NCI-H2196 treated with DMSO at 0.1 percent for 48 hours (cell line): ENCODE measurements around the gene PTRH2.

Source experiments
- DNase-seq: peaks from one replicate; lab custom pipeline; 2025; ENCODE audit not compliant: unreplicated experiment; lab: John Stamatoyannopoulos, UW

PTRH2 gene

DNA sequence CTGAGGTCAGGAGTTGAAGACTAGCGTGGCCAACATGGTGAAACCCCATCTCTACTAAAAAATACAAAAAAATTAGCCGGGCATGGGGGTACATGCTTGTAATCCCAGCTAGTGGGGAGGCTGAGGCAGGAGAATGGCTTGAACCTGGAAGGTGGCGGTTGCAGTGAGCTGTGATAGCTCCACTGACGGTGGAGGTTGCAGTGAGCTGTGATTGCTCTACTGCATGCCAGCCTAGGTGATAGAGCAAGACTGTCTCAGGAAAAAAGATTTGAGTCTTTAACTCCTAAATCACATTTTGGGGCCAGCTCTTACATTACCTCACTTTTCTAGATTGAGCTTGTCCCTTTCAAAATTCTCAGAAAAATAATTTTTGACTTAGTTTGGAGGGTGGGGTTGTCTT, 15.4 kb upstream of the PTRH2 start:
- no peak for DNase-seq

DNA sequence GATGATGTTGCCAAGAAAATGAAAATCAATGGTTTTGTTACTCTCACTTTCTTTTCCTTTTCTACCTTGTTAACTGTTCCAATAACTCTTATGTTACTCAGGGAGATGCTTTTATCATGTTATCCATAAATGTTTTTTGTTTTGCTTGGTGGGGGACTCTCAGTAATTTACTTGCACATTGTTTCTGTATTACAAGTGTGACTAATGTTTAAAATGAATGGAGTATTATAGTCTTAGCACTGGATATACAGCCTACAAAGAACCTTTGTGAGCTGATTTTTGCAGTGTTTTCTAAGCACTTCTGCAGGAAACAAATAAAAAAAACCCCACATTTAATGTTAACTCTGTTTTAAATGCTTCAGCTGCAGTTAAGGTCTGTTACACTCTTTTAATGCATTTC, 12.3 kb upstream of the PTRH2 start:
- no peak for DNase-seq

DNA sequence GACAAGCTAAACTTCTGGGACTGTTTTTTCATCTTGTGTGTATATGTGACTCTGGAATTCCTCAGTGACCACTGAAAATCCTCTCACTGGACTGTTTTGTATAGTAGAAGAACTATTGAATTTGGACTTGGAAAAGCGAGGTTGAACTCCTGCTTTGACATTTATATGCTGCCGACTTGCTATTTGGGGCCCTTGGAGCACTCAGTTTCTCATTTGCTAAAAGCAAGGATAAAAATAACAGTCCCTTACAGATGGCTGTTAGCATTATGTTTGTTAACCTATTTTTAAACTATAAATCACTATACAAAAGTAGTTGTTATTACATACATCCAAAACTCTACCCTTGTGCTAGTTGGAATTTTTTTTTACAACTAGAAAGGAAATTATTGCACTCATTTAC, 9.2 kb upstream of the PTRH2 start:
- DNase-seq, result no peak

DNA sequence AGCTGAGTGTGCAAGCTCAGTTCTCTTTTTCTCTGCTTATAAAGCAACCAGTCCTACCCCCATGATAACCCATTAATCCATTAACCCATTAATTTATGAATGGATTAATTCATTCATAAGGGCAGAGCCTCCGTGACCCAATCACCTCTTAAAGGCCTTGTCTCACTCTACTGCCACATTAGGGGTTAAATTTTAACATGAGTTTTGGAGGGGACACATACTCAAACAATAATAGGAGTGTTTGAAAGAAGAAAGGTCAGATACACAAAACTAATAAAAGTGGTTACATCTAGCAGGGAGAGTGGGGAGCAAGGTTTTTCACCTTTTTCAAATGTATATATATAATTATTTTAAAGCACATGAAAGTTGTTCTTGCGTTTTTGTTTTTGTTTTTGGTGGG, 7.0 kb upstream of the PTRH2 start:
- no peak for DNase-seq

DNA sequence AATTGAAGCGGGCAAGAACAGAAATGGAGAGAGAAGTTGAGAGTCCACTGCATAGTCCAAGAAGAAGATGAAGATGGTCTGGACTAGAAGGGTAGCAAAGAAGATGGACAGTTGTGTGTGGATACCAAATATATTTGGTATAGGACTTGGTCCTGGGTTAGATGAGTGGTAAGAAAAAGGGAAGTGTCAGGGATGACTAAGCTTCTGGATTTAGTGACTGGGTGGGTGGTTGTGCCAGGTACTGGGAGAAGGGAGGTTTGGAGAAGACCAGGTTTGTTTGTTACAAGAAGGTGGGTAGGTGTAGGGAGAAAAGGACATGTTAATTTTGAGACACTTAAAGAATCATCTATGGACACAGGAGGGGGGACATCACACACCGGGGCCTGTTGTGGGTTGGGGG, 5.6 kb upstream of the PTRH2 start:
- no peak for DNase-seq

DNA sequence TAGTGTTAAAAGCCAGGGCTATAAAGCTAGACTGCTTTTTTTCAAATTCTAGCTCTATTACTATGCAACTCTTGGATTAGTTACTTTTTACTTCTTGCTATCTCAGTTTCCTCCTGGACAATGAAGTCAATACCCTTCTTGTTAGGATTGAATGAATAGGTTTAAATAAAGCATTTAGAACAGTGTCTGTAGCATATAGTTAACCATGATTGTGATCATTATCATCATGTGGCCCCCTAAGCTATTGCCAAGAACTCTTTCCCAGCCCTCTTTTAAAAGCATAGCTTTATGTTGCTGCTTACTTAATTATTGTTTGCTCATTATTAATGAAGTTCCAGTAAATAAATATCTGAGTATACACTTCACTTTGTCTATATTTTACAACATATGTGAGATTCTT, 4.7 kb upstream of the PTRH2 start:
- no peak for DNase-seq

DNA sequence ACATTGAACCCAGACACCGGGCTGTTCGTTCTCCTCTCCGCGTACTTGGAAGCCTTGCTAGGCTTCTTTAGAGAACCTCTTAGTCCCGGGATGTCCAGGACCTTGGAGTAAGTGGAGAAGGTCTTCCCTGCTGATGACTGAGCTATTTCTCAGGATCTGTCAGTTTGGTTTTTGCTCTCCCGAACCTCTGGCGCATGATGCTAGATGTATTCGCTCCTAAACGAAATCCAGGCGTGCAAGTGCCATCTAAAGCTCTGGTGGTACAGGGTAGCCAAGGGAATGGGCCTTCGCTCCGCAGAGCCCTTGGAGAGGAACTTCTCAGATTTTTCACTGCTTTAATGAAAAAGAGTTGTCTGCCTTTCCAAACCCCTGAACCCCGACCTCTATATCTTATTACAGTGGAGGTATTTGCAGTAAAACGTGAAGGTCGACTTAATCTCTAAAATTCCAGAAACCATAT, 771 bp upstream of the PTRH2 start:
- no peak for DNase-seq

DNA sequence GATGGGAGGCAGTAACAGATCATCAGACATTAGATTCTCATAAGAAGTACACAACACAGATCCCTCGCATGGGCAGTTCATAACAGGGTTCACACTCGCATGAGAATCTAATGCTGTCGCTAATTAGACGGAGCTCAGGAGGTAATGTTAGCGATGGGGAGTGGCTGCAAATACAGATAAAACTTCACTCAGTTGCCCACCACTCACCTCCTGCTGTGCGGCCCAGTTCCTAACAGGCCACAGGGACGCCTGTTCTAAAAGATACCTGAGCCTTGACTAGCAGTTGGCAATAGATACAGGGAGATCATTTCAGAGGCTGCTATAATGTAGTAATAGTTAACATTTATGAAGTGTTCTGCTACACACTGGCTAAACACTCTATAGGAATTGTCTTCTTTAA, 4.9 kb downstream of the PTRH2 start:
- no peak for DNase-seq

DNA sequence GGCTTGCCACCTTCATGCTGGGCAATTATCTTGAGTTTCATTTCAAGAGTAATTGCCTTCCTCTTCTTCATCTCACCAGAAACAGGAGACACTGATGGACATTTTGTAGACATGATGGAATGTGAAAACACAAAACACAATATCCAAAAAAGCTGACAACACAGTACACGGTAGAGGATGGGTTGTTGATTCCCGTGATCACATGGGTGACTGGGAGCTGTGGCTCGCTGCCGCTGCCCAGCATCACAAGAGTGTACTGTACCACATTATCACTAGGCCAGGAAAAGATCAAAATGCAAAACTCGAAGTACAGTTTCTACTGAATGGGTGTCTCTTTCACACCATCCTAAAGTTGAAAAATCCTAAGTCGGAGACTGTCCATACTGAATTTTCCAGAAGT, 7.4 kb downstream of the PTRH2 start:
- DNase-seq, result no peak

DNA sequence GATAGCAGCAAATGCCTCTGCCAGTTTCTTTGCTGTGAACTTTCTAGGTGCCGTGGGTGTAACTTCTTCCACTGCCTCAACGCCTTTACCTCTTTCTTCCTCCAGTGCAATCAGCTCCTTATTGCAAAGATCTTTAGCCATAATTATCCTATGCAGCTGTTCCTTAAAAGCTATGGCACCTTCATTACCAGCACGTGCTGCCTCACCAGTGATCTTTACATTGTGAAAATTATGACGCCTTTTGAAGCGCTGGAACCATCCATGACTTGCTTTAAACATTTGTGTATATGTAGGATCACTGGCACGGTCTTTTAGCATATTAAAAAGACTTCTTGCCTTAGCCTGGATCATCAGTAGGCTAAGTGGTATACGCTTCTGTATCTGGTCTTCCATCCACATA, 8.0 kb downstream of the PTRH2 start:
- DNase-seq, result no peak

DNA sequence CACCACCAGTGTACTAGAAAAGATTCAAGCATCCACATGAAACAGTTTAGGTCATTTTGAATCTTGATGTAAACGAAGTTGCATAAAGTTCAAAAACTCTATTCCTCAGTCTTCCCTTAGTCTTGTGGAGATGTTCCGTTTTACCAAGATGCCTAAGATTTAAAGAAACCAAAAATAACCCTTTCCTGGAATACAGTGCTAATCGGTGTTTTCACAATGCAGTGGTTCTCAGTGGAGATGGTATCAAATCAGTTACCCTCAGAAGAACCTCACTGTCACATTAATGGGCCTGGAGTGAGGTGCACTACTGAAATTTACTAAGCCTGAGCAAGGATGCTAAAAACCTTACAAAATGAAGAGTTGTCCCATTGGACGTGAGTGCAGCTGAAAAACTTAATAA, 9.1 kb downstream of the PTRH2 start:
- DNase-seq, result no peak

DNA sequence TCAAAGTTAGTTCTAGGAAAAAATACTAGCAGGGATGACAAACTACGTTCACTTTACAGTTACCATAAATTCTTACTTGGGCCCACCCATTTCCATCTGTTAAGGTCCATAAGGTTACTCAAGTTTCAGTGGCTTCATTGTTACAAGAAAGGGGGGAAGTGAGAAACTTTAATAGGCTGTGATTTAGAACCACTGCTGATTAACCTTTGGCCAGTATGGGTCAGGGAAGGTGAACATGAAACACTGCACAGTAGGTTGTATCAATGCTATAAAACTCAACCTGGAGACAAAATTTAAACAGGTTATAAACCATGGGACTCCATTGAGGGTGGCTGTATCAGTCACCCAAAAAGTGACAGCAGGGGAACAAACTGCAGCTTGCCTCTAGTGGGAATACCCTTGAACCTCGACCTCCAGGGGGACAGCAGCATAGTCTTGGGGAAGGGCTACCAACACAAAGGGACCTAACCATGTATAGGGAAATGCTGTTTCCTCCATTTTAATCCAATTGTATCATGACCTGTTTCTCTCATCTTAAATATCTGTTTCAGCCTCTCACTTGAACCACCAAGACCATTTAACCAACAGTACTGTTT, 10.4 kb downstream of the PTRH2 start:
- no peak for DNase-seq

DNA sequence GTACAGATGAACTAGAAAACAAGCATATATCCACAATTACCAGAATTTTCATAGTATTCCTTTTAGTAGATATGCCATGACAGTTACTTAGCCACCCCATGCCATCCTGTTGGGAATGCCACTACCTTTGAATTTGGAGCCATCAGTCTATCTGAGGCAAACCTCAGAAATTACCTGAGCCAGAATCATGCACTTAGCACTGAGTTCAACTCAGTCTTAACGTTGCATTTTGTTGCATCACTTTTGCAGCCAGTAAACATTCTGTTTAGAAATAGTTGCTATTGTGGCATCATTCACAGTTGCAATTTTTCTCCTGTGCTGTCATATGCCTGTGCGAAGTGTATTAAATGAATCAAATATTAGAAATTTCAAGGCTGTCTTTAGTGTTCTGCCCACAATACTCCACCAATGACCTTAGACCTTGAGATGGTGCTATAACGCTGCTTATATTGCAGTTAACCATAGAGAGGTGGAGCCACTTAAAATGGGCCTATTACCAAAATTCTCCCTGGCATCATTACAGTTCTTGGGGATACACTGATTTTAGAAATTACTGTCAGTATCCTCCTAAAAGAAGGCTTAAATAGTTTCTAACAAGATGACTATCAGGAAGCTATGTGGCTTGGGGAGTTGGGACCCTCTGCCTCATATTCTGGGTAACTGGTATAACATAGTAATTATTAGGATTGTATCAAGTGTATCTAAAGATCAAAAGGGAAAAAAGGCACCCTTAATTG, 11.1 kb downstream of the PTRH2 start:
- no peak for DNase-seq

DNA sequence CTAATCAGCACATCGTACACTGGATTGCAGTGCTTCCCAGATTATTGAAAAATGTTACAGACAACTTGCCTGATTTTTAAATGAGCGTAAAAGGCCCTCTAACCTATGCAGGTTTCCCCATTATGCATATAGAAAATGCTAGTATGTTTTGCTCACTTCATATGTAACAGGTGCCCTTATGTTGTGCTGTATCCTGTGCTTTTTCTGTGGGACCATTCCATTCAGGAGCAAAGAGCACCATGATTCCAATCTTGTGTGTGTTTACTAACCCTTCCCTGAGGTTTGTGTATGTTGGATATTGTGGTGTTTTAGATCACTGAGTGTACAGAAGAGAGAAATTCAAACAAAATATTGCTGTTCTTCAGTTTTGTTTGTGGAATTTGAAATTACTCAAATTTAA, 12.9 kb downstream of the PTRH2 start:
- DNase-seq, result no peak

DNA sequence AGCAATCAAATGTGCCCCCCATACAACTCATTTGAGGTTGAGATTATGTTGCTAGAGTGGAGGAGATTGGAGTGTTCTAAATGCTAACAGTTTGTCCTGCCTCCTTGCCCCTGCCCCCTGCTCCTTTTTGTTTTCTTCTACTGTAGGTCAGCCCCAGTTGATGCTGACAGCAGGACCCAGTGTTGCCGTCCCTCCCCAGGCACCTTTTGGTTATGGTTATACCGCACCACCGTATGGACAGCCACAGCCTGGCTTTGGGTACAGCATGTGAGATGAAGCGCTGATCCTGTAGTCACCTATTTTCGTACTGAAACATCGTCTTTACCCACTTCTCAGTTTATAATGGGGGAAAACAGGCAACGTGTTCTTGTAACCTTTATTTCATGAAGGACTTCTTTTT, 13.6 kb downstream of the PTRH2 start:
- DNase-seq, result no peak

DNA sequence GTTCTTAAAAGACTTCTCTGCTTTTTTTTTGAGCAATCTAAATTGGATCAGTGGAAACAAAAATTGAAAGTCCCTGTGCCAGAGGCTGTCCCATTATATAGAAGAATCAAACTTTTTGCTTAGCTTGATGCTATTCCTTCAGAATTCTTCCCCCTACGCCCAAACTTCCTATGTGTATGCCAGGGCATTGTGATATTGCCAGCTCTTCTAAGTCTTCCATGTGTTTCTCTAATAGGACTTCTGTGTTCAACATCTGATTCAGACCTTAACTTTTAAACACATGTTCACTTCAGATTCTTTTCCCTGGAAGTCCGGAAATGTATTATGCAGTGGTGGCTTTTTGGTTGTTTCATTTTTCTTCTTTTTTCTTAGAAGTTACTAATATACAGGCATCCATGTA, 18.7 kb downstream of the PTRH2 start:
- no peak for DNase-seq

DNA sequence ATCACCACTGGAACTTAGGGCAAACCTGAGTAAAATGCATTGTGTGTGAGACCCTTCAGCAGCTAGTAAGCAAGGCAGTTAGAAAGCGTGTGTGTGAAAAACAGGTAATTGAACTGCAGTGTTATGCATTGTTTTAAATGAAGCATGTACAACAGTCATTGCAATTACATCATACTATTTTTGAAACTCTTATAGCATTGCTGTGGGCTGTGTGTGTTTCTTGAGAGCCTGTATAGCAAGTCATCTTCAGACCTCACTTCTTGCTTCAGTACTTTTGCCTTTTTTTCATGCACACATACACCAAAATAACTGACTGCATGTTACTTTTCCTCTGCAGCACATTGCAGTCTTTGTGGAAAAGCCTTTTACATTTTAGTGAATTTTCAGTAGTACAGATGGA, 19.2 kb downstream of the PTRH2 start:
- no peak for DNase-seq

DNA sequence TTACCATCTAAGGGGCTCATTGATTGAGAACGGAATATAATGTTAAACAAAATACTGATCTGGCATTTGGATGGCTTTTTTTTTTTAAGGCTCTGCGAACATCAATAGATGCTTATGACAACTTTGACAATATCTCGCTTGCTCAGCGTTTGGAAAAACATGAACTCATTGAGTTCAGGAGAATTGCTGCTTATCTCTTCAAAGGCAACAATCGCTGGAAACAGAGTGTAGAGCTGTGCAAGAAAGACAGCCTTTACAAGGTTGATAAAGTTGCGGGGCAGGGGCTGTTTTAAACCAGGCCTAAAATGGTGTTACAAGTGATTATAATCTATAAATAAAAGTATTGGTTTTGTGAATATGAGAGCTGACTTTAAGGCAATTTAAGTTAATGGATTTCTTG, 22.3 kb downstream of the PTRH2 start:
- DNase-seq, result no peak

DNA sequence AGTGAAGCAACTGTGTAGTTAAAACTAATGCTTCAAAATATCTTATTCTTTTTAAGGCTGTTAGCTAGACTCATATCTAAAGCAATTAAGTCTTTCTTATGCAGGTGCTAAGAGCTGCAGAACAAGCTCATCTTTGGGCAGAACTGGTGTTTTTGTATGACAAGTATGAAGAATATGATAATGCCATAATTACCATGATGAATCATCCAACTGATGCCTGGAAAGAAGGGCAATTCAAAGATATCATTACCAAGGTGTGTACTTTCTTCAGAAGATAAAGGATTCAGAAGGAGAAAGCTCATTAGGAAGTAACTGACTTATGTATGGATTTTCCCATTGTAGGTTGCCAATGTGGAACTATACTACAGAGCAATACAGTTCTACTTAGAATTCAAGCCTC, 23.9 kb downstream of the PTRH2 start:
- no peak for DNase-seq

DNA sequence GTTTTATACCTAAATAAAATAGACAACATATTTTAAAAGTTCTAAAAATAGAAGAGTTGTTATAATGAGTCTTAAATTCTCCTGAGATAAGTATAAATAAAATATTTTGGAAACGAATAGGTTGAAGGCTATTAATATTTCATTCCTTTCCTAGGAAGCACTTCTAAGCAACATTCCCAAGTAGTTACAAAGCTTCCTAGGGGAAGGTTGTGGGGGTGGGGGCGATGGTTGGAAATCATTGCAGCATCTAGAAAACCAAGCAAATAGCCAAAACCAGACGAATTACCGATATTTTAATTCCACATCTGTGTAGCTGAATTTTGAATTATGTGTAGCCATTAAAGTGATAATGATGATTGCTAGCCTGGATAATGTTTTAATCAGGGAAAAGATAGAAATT, 26.9 kb downstream of the PTRH2 start:
- no peak for DNase-seq

DNA sequence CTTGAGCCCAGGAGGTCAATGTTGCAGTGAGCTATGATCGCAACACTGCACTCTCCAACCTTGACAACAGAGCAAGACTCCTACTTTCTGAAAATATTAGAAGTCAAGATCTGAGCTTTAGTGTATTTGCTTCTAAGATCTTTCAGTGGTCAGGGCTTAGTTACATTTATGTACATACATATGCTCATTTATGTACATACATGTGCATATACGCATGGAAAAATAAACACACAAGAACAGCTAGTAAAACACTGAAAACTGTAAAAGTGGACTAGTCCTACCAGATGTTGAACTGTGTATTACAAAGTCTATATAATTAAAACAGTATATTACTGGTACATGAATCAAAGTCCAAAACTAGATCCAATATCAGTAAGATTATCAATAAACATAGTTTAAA, 28.3 kb downstream of the PTRH2 start:
- no peak for DNase-seq

DNA sequence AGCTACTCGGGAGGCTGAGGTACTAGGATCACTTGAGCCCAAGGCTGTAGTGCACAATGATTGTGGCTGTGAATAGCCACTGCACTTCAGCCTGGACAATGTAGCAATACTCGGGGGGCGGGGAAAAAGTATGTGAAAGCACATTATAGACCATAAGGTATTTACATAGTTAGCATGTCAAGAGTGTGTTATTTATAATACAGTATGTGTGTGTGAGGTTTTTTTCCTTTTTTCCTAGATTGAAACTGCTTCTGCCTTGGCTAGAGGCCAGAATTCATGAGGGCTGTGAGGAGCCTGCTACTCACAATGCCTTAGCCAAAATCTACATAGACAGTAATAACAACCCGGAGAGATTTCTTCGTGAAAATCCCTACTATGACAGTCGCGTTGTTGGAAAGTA, 30.5 kb downstream of the PTRH2 start:
- no peak for DNase-seq

DNA sequence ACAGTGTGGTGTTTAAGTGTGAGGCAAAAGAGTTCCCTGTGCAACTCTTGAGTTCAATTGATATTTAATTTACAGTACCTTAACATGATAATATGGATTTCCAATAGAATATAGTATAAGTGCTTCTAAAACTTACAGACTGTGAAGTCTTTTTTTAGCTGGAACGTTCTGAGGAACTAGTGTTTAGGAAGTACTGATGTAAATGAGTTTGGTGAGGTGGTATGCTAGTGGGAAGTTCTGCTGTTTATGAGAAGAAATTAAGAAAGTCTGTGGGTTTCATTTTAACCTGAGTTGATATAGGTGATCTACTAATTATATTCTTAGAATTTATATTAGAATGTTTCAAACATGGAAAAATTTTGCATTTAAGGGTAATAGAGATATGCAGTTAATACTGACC, 32.0 kb downstream of the PTRH2 start:
- no peak for DNase-seq
